Inflammatory macrophage (primary cell): ENCODE data around the gene GAS6.

Source experiments
- DNase-seq, 2 donors: peaks; one replicate each; pipeline ENCODE4 v3.0.0-alpha.2; 2020 to 2022

Gene GAS6

DNA sequence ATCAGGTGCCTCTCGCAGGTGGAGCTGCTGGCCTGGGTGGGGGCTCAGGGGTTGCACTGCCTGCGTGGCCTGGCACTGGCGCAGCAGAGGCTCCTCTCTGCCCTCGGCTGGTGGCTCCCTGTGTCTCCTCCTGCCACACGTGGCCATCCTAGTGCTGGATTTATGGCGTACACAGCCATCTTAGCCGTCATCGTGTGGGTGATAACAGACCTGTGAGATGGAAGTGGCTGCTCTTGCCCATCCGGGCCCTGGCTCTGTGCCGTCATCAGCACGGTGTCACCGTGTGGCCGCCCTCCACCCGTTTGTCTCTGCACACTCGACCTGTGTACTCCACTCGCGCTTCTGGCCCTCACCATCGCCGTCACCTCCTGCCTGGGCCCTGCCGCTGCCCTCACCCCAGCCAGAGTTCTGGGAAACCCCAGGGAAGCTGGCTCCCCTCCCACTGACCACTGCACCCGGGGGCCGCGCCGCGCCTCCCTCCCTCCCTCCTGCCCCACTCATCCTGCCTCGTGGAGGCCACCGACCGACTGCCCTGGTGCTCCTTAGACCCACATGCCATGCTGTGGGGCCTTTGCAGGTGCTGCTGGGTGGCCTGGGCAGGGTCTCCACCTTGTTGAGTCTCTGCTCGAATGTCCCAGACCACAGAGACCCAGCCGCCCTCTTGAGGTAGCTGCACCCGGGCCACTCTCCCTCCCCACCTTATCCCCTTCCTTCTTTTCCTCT is 75.3 kb downstream of the GAS6 start:
- DNase-seq = no peak

DNA sequence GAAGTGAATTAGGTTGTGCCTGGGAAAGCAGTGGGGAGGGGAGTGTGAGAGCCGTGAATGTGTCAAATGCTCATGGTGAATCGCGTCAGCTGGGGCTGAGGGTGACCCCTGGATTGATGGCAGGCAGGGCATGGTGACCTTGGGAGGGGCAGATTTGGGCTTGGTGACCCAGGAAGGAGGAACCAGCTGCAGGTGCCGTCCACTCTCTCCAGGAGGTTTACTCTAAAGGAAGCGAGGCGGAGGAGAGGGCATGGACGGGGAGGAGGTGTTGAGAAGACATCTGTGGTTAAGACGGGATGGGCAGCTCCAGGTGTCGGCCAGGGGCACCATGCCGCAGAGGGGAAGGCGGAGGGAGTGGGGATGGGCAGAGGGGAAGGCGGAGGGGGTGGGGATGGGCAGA is 76.2 kb downstream of the GAS6 start:
- no peak for DNase-seq

DNA sequence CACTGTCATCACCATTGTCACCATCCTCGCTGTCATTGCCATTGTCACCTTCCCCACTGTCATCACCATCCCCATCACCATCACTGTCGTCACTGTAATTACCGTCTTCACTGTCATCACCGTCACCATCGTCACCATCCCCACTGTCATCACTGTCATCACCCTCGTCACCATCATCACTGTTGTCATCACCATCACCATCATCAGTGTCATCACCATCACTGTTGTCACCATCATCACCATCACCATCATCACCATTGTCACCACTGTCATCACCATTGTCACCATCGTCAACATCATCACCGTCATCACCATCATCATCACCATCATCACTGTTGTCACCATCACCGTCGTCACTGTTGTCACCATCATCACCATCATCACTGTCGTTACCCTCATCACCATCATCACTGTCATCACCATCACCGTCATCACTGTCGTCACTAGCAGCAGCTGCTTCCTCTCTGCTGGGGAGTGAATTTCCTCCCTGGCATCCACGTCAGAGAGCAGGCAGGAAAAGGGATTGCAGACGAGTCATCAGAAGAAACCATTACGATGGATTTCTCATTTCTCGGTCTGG is 77.5 kb downstream of the GAS6 start:
- no peak for DNase-seq

DNA sequence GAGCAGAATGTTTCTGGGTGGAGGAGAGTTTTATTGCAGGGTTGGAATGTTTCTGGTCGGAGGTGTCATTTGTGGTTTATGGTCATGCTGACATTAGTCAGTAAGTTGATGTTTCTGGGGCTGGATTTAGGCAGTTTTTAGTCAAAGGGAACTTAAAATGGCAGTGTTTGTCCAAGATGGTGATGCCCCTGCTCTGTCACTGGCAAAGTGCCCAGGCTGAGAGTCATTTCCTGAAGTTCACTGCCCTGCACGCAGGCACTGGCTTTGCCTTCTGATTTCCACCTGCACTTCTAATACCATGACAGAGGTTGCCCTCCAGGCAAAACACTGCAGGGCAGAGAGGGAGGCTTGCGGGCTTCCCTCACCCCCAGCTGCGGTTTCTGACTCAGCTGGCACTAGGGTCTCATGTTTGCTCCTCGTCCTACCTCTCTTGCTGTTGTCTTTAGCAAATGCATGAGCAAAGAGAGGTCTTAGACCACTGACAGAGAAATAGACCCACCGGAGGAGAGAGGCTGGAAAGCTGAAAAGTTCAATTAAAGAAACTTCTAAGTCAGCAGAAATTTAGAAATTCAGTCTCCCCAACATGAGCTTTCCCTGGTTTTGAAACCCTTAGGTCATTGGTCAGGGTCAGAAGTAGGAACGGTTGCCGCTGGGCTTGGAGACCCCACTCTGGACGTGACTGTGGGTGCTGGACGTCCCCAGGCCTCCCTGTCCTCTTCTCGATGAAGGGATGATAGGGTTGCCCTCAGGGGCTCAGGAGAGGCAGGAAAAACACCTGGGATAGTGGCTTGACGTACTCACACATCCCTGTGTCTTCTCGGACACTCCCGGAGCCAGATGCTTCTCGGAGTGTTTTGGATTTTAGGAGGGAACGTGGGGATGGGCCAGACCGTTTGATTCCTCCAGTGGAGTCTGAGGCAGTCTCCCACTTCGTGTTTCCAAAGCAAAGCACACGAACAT is 78.5 kb downstream of the GAS6 start:
- peak in 1 of 2 donors; percentile 30 for DNase-seq

DNA sequence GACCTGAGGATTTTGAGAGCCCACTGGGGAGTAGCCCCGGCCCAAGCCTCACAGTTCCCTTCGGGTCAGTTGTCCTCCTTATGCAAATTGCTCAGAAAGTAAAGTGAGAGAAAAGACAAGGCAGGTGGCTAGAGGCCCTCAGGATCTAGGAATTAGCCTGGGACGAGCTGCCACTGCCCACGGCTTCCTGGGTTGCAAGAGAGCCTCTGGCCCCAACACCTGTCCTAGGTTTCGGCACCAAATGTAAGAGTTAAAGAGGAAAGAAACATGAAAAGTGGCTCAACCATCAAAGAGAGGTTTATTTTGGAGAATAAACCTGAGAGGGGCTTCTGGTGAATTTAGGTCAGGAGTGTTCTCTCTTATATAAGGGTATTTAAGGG is 79.2 kb downstream of the GAS6 start:
- DNase-seq = no peak

DNA sequence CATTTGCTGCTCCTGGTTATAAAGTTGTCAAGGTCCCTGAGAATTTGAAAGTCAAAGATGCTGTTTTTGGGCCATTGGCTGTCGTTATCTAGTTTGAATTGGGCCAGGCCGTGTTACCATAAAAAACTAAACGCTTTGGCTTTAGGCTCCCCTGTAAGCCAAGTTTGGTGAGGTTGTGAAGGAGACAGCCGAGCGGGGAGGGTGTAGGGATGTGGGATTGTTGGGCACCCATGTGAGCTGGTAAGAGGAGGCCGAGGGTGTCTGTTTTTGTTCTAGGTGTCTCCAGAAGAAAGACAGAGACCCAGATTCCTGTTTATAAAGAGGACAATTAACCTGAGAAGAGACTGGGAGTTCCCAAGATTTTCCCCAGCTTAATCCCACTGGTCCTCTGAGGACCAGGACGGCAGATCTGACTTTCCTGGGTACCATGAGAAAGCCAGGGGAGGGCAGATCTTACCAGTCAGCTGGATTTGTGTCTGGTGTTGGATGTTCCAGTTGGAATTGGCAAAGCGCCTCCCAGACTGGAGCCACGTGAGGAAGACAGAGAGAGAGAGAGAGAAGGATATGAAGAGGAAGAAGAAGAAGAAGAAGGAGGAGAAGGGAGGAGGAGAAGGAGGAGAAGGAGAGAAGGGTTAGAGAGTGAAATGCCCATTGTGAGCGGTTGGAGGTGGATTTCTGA is 79.8 kb downstream of the GAS6 start:
- no peak for DNase-seq

DNA sequence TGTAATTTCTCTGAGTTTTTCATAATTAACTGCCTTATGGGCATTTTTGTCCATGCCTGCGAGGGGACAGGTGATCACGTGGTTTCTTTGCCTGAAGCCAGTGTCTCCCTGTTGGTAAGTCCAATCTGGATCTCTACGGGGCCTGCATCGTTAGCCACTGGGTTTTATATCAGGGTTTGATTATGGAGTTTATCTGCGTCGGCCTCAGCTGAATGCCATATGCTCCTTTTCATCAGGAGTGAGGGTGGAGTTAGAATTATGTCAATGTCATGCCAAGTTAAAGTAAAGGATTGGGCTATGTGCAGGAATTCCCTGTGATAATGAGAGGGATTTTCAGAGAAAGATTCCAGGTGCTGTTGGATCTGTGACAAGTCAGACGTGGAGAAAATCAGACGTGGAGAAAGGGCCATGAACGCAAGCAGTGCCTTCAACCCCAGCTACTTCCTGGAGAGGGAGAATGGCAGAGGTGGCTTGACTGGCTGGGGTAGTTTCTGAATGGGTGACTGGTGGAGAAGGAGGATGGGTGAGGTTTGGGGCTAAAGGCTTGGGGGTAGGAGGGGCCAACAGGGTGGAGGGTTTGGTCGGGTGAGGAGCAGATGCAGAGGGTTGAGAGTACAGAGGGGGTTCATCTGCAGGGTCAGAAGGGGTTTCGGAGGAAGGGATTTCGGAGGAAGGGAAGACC is 80.5 kb downstream of the GAS6 start:
- no peak for DNase-seq

DNA sequence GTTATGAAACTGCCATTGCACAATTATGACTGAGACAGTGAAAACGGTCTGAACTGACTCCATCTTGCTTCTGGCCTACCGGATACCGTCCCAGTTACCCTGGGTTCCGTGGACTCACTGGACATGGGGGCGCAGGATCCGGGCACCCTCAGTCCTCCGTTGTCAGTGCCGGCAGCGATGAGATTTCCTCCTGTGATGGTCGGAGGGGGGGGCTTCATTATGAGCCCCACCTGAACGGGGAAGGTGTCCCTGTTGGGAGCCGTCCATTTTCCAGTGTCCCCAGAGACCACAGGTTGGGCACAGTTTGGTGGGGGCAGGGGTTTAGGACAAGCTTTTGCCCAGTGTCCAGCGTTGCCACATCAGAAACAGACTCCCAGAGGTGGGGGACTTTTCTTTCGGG is 81.4 kb downstream of the GAS6 start:
- no peak for DNase-seq

DNA sequence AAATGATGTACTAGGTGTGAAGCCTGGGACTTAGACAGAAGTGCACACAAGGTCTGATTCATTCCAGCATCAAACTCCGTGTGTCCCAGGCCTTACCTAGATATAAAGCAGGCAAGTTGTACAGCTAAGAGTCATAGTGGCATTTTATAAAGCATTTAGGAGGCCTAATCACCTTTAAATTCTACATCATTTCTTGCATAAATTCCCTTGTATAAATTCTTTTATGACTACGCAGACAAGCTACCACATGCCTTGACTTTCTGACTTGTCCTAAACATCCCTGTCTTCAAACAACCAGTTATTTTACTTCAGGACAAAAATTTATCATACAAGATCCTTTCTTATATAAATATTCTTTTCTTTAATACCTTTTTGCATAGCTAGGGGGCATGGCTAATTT is 82.3 kb downstream of the GAS6 start:
- DNase-seq = no peak

DNA sequence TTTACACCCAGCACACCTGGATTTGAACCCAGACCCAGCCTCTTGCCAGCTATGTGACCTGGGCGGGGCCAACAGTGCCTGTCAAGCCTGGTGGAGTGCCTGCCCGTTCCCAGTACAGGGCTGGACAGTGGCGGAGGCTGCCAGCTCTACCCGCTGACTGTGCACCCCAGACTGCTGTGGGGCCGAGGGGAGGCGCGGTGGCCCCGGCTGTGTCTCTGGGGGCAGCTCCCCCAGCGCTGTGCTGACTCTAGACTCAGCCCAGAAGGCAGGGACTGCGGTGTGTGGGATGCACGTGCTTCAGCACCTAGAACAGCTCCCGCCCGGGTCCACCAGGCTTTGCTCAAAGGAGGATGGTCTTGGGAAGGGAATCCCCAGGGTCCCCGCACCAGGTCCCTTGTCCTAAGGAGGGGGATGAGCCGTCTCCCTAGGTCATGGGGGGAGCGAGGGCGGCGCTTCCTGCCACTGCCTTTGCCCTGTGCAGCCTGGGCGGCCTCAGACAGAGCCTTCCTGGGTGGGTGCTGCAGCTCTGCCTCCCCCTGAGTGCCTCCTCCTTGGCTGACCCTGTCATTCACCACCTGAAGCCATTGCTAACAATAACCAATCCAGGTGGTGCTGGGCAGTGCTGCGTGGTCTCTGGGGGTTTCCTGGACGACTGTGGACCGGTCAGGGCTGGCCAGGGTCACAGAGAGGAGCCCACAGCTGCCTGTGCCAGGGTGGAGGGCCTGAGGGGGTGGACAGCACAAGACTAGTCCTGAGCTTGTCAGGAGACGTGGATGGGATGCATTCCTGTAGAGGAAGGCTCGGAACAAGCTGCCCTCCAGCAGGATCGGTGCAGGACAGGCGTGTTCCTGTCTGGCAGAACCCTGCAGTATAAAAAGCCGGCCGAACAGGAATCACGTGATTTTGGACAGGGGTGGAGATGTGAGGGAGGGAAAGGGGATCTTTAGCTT is 86.3 kb downstream of the GAS6 start:
- no peak for DNase-seq

DNA sequence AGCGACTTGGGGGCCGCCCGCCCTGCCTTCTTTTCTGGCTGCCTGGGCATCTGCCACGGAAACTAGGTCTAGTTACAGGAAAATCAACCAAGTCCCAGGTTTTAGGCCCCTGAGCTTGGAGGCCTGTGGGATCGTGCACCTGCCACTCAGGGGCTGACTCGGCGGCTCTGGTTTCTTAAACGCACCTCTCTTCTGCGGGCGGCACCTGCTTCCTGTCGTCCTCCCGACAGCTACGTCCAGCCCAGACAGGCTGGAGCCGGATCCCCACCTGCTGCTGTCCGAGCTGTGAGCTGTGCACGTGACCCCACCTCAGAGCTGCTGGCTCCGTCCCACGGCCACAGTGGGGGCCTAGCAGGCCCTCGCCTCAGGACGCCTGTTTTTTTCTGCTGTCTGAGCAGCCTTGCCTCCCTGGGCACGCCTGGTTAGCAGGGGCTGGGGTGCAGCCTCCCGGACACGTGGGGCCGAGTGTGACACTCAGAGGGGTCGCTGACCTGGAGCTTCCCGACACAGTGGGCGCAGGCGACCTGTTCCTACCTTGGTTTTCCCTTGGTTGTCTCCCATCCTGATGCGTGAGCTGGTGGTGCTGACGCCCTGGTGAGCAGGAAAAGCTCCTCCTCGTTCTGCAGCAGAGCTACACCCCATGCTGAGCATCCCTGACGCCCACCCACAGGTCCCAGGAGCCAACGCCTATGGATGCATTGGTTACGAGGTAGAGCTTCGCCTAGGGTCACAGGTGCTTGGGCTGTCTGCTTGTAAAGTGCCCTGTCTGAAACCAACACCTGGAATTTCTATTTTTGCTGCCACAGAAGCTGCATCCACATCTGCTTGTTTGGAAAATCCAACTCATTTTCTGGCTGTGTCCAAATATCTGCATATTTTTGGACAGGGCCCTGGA is 87.4 kb downstream of the GAS6 start:
- no peak for DNase-seq

DNA sequence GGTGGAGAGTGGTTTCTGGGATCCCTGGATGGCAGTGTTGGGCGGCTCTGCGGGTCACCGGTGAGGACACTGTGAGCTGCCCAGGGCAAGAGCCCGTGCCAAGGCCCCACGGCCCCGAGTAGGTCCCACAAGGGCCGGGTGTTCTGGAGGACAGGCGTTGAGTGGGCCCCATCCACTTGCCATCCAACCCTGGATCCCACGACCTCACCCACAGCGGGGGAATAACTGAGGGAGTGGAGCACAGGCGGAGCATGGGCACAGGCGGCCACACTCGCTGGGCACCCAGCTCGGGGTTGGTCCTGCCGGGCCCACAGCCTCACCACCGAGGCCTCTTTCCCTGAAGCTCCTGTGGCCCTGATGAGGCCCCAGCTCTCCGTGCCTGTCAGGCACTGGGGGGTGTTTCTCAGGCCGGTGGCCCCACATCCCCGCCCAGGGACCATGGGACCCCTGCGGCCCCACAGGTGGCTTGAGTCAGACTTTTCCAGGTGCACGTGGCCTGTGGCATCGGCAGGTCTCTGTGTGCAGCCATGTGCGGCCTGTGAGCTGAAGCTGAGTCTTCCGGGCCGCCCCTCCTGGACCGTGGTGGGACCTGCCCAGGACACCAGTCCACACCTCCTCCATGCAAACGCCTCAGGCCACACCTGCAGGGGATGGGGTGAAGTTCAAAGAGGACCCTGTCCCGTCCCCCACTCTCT is 88.3 kb downstream of the GAS6 start:
- DNase-seq = no peak

DNA sequence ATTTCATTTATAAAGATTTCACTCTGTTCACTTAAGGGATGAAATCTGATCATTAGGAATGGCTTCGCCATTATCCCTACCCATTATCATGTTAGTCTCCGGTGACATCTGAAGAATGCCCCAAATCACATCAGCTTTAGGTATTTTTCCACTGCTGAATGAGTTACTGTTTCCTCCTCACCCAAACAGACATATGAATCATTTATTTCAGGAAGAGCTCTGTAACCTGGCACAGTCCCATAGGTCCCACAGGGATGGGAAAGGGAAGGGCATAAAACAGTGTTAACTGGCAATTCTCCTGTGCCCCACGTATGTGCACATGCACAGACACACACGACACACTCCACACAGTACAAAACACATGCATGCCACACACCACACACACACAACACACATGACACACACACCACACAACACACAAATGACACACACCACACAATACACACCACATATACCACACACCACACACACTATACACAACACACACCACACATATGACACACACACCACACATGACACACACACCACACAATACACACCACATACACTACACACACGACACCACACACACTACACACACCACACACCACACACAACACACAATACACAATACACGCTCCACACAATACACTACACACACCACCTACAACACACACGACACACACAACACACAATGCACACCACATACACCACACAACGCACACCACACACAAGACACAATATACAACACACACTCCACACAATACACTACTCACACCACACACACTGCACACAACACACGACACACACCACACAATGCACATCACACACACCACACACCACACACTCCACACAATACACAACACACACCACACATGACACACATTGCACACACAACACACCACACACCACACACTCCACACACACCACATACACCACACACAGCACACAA is 89.4 kb downstream of the GAS6 start:
- no peak for DNase-seq

DNA sequence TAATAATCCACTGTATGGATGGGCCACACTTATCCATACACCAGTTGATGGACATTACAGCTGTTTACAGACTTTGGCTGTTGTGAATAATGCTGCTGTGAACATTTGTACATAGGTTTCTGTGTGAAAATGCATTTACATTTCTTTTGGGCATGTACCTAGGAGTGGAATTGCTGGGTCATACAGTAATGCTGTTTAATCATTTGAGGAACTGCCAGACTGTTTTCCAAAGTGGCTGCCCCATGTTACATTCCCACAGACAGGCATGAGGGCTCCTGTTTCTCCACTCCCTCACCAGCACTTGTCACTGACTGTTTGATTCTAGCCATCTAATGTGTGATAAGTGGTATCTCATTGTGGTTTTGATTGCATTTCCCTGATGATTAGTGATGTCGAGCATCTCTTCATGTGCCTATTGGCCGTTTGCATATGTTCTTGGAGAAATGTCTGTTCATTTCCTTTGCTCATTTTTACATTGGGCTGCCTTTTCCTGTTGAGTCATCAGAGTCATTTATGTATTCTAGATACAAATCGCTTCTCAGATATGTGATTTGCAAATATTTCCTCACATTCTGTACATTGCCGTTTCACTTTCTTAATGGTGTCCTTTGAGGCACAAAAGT is 92.1 kb downstream of the GAS6 start:
- DNase-seq = peak in 1 of 2 donors; percentile 6

DNA sequence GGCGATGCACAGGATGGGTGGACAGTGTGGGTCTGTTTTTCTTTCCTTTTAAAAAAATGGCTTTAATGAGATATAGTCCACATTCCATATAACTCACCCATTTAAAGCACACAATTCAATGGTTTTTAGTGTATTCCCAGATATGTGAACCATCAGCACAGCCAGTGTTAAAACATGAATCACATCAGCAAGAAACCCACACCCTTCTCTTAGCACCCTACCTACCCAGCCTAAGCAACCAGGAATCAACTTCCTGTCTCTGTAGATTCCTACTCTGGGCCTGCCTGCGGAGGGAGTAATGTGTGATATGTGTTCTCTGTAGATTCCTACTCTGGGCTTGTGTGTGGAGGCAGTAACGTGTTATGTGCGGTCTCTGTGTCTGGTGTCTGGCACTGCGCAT is 92.9 kb downstream of the GAS6 start:
- DNase-seq = no peak
